ENCODE results near the gene HIVEP2.

Gene HIVEP2

DNA sequence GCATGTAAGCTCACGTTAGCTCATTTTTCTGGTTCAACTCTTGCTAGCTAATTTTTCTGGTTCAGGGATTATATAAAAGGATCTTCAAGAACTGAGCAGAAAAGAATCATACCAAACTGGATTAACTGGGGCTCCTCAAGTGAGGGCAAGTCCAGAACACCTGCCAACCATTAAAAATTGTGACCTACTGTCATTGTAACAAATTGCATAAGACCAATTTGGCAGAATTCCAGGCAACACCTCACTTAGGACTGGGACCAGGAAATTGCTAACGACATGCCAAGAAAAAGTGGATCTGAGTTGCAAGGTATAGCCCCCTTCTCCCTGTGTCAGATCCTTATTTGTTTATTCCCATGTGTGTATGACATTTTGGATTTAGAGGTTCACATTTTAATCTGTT lies 216.6 kb downstream of the HIVEP2 start:
- no peak for ATAC-seq

DNA sequence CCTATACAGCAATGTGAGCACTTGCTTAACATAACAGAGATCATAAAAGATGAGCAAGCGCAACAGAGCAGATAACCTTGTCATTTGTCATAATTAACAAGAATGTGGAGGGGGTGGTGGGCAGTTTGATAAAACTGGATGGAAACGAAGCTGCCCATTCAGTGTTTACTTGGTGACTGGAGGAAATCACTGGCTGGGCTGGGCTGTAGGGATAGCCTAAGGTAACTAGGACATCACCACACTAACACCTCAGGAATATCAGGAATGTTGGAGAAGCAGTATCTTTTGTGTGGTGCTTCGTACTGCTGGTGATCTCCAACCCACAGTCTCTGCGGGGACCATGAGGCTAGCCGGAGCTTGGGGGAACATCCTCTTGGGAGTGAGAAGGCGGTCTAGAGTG lies 218.4 kb downstream of the HIVEP2 start:
- ATAC-seq, result no peak

DNA sequence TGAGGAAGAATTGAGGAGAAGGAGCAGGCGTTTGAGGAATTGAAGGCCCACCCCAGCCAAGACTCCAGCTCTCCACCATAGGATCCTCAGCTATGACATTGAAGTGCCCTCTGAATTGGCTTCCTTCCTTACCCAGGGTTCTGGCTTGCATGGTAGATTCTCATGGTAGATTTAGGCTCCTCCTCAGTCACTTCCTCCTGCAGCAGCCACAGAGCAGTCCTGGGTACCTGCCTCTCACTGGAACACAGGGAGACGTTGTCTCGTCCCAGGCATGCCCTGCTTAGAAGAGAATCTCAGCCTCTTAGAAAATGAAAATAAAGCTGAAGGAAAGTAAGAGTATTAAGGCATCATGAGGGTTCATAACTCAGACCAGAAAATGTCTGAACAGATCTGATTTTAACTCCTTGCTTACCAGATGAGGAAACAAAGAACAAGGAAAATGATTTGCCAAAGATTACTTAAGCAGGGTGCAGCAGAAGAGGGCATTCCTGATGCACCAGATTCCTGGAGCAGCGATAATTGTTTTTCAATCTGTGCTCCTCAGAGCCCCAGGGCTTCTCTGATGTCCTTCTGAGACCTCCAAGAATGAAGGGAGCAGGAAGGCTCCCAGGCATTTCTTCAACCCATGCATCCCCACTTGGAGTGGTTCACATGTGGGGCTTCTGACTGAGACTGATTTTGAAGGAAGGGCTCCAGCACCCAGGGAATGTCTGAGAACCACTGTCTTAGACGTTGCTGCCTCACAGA lies 219.8 kb downstream of the HIVEP2 start:
- no peak for ATAC-seq

DNA sequence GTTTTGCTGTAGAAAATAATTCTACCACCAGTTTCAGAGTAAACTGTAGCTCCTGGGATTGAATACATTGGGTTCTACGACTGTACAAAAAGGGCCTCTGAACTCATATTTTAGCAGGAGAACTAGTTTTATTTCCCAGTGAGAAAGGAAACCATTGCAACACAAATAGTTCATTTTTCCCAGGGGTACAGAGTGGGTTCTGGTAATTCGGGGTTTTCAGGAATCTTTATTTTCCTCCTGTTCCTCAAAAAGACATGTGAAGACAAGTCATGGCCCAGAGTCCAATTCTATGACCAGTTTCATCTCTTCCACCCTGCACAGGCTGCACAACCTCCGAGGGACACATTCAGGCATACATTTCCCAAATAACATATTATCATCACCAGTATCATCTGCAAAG lies 222.1 kb downstream of the HIVEP2 start:
- no peak for ATAC-seq

DNA sequence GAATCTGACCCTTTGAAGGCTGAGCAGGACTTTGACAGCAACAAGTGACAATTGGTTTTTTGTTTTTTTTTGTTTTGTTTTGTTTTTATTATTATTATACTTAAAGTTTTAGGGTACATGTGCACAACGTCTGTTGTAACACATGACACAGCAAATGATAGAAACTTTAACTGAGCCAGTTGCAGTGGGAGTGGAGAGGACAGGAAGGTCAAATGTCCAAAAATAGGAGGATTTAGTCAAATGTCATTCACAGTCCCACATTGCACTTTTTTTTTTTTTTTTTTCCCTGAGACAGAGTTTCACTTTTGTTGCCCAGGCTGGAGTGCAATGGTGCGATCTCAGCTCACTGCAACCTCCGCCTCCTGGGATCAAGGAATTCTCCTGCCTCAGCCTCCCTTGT lies 223.0 kb downstream of the HIVEP2 start:
- ATAC-seq, result no peak

- no peak for ATAC-seq
Observed at GRCh38 chr6:142721215-142721920, 223.6 kb downstream of the HIVEP2 start.

DNA sequence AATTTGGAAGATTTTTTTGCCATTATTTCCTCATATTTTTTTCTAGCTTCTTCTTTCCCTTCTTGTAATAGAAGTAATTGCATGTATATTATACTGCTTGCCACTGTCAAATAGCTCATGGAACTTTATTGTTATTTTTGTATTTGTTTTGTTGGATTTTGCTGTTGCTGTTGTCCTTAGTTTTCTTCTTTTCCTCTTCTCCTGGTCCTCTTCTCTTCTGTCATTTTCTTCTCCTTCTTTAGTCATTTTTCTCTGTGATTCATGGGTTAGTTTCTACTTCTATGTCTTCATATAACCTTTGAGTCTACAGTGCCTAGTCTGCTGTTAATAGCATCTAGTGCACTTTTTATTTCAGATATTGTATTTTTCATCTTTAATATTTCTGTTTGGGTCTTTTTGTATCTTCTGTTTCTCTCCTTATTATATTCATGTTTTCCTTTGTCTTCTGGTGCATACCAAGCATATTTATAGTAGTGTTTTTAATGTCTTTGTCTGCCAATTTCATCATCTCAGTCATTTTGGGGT lies 226.2 kb downstream of the HIVEP2 start:
- no peak for ATAC-seq

- ATAC-seq, result no peak
Observed at GRCh38 chr6:142716097-142716496, 228.9 kb downstream of the HIVEP2 start.

GRCh38 chr6:142714951-142715785 lies 229.8 kb downstream of the HIVEP2 start:
- no peak for ATAC-seq

DNA sequence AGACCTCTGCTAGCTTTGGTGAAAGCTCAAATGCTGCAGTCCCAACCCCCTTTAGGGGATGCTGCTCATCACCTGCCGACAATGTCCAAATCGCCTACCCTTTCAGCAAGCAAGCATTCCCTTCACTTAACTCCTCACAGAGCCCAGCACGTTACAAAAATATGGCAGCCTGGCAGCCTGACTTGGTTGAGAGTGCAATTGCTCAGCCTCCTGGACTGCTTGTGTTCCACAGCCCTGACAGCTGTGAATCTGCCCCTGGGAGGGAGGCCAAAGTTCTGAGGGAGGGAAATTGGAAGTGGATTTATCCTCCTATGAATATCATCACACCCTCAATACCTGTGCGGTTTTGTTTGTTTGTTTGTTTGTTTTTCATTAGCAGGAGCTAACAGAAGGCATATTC lies 231.0 kb downstream of the HIVEP2 start:
- ATAC-seq, result no peak

DNA sequence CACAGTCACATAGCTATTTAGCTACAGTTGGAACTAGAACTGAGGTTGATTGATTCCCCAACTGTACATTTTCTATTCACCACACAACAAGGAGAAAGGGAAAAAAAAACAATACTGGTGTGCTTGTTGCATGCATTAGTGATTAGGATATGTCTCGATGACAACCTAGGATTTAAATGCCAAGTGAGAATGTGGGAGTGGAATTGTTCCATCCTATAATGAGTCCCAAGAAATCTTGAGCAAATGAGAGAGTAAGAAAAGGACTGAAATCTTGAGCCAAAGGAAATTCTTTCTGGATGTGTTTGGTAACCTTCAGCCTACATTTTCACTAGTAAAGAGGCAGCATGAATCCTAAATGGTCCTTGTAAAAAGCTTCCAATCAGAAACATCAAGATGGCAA lies 232.7 kb downstream of the HIVEP2 start:
- ATAC-seq, result no peak

GRCh38 chr6:142708651-142709050 lies 236.3 kb downstream of the HIVEP2 start:
- no peak for ATAC-seq

- ATAC-seq, result no peak
Observed at GRCh38 chr6:142707255-142707654, 237.7 kb downstream of the HIVEP2 start.

- ATAC-seq, result no peak
Observed at GRCh38 chr6:142706210-142706609, 238.8 kb downstream of the HIVEP2 start.

DNA sequence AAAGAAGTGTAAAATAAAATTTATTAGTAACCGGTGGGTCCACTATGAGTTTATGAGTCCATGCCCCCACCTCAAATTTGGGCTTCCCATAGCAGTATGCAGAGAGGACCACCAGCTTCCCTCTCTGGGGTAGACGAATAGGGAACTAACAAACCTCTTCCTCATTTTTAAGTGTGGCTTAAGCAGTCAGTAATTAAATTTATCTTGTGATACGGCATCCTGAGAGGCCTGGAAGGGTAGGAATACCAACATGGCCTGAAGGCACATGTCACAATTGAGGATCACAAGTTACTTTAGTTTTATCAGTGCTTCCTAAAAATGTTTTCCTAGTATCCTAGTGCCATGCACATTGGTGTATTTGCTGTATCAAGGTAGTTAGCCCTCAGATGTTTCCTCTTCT lies 239.9 kb downstream of the HIVEP2 start:
- ATAC-seq, result no peak

GRCh38 chr6:142702501-142703460 lies 242.2 kb downstream of the HIVEP2 start:
- ATAC-seq, result no peak

Data from activated CD4-positive, CD25-positive, alpha-beta regulatory T cell treated with anti-CD3 and anti-CD28 coated beads, Interleukin-2, amount 50 U/mL, for 24 hours (primary cell).